Endothelial cell of umbilical vein (primary cell): ENCODE measurements around the gene MINK1. TPM values are rescaled to one million over a fixed set of nuclear protein-coding genes. Genes with fewer than 3 reads are reported as not detected.

Experiments
- BruUV-seq: library from RNA; stranded (reverse); fragments of 400-500 nt; replicated peaks from 2 replicates; lab custom pipeline; 2021; lab: Mats Ljungman, UMichigan
- CTCF ChIA-PET: fragments of 300-600, 350-600 bp; sonication (Branson Sonifier 250); formaldehyde crosslinking; loops from one replicate; lab custom pipeline; 2021; ENCODE audit warnings: antibody characterized with exemption, inconsistent platforms; lab: Charles Lee
- POLR2A ChIA-PET: fragments of 300-600, 350-600 bp; sonication (Branson Sonifier 250); formaldehyde crosslinking; loops from one replicate; lab custom pipeline; 2021; ENCODE audit warnings: antibody characterized with exemption, inconsistent platforms; lab: Charles Lee
- DNase-seq: peaks from one replicate; pipeline ENCODE4 v3.0.0-alpha.2; 2011; ENCODE audit warnings: low read depth, low spot score
- FAIRE-seq: peaks from 2 replicates; lab custom pipeline; 2011; peaks lifted over from hg19 to GRCh38; lab: Jason Lieb, UNC
- H2AFZ ChIP-seq: 2 replicates; pipeline ENCODE4 v1.6.0; 2012; ENCODE audit warnings: low read depth, low read length, control low read depth, inconsistent platforms
- H3K27ac ChIP-seq: 2 replicates; pipeline ENCODE4 v1.5.1; 2011; ENCODE audit warnings: low read depth, mild to moderate bottlenecking, control low read depth, low read length, moderate library complexity; ENCODE audit not compliant: insufficient read depth
- H3K27me3 ChIP-seq, 2 experiments: 2 replicates each; pipeline versions ENCODE4 v1.6.0 to v1.6.1; 2011; ENCODE audit warnings: low read length in 2 of 2, mixed read lengths in 1 of 2; ENCODE audit not compliant: control insufficient read depth in 2 of 2, insufficient read depth in 2 of 2
- H3K36me3 ChIP-seq, 2 experiments: 2 replicates in 1 of 2; 3 replicates in 1 of 2; pipeline ENCODE4 v1.5.1; 2011; ENCODE audit warnings: low read length in 2 of 2, mild to moderate bottlenecking in 1 of 2, moderate library complexity in 1 of 2; ENCODE audit not compliant: control insufficient read depth in 2 of 2, insufficient read depth in 2 of 2; ENCODE audit errors: extremely low read depth in 1 of 2
- H3K4me1 ChIP-seq: 3 replicates; pipeline ENCODE4 v1.5.1; 2011; ENCODE audit warnings: mild to moderate bottlenecking, low read length; ENCODE audit not compliant: control insufficient read depth, insufficient read depth; ENCODE audit errors: extremely low read depth
- H3K4me2 ChIP-seq: 2 replicates; pipeline ENCODE4 v1.6.1; 2011; ENCODE audit warnings: low read length, control low read depth, mixed read lengths; ENCODE audit not compliant: insufficient read depth
- H3K4me3 ChIP-seq, 3 experiments: fragments of 200-600 bp in 1 of 3; sonication (generic), shearing (Covaris generic) in 1 of 3; replicated peaks in 1 of 3; 2 replicates each; pipeline ENCODE4 v1.5.1; 2011 to 2016; ENCODE audit warnings: control low read depth in 3 of 3, low read length in 3 of 3, mild to moderate bottlenecking in 2 of 3, inconsistent platforms in 1 of 3, low read depth in 1 of 3, moderate library complexity in 1 of 3; ENCODE audit not compliant: insufficient read depth in 1 of 3
- H3K79me2 ChIP-seq: 2 replicates; pipeline ENCODE4 v1.6.0; 2012; ENCODE audit warnings: low read length, inconsistent platforms; ENCODE audit not compliant: control insufficient read depth, insufficient read depth
- H3K9ac ChIP-seq: replicated peaks from 2 replicates; pipeline ENCODE3; 2011; ENCODE audit warnings: low read length, control low read depth; ENCODE audit not compliant: insufficient read depth; ENCODE audit errors: extremely low read depth
- H3K9me1 ChIP-seq: replicated peaks from 3 replicates; pipeline ENCODE4 v1.6.0; 2011; ENCODE audit warnings: mild to moderate bottlenecking, low read length; ENCODE audit not compliant: control insufficient read depth, insufficient read depth; ENCODE audit errors: extremely low read depth
- H3K9me3 ChIP-seq: replicated peaks from 2 replicates; pipeline ENCODE4 v1.5.1; 2012; ENCODE audit warnings: low read length, inconsistent platforms; ENCODE audit not compliant: control insufficient read depth, insufficient read depth
- H4K20me1 ChIP-seq: replicated peaks from 2 replicates; pipeline ENCODE3; 2011; ENCODE audit warnings: mild to moderate bottlenecking, low read length; ENCODE audit not compliant: control insufficient read depth, insufficient read depth; ENCODE audit errors: extremely low read depth
- EZH2 ChIP-seq: IDR thresholded peaks from 2 replicates; pipeline ENCODE4 v1.6.1; 2012; ENCODE audit warnings: borderline replicate concordance, low read depth, mild to moderate bottlenecking, moderate library complexity, low read length, inconsistent platforms; ENCODE audit not compliant: severe bottlenecking
- FOS ChIP-seq: IDR thresholded peaks from 2 replicates; pipeline ENCODE4 v1.6.1; 2011; ENCODE audit warnings: mild to moderate bottlenecking, low read length, moderate library complexity, borderline replicate concordance; ENCODE audit not compliant: insufficient read depth
- GATA2 ChIP-seq: IDR thresholded peaks from 2 replicates; pipeline ENCODE4 v1.7.0; 2011; ENCODE audit warnings: low read depth, mild to moderate bottlenecking, moderate library complexity, mixed read lengths, low read length; ENCODE audit not compliant: insufficient read length, insufficient read depth
- JUN ChIP-seq: IDR thresholded peaks from 2 replicates; pipeline ENCODE4 v1.6.1; 2011; ENCODE audit warnings: borderline replicate concordance, low read depth; ENCODE audit not compliant: insufficient read length, insufficient read depth
- POLR2A ChIP-seq: IDR thresholded peaks from 2 replicates; pipeline ENCODE4 v1.6.1; 2012; ENCODE audit warnings: low read depth, mild to moderate bottlenecking, control low read depth, low read length
- POLR2AphosphoS5 ChIP-seq: IDR thresholded peaks from 2 replicates; pipeline ENCODE4 v1.6.1; 2012; ENCODE audit warnings: low read depth, mild to moderate bottlenecking, control low read depth, low read length, moderate library complexity; ENCODE audit not compliant: insufficient read depth
- dilution Hi-C: fragments of 300-500 bp; cut with MboI; formaldehyde crosslinking; loops from one replicate; pipeline ENCODE4 v1.15.0; 2019; ENCODE audit warnings: low sequenced_read_pairs; ENCODE audit not compliant: extremely low pct_ligation_motif_present
- intact Hi-C: fragments of 100-400 bp; cut with micrococcal nuclease; formaldehyde crosslinking; loops from one replicate; pipeline ENCODE4 v1.10.0; 2022
- polyA plus RNA-seq, 4 experiments: library from polyadenylated mRNA; depleted of rRNA in 3 of 4; stranded (reverse) in 3 of 4; unstranded in 1 of 4; fragments of >200 nt; gene quantifications; 2 replicates each; pipeline versions ENCODE4 v1.2.1 to v1.2.3, GENCODE V29; 2011 to 2012; ENCODE audit warnings: missing spikeins in 1 of 4
- total RNA-seq: library from RNA; stranded (reverse); gene quantifications from 2 replicates; pipeline ENCODE4 v1.2.3, GENCODE V29; 2021
- TF ChIP-seq, protein P1 (sequence below), 2 donors: IDR thresholded peaks; 1 replicate in 1 of 2; 2 replicates in 1 of 2; pipeline ENCODE4 v1.5.1; 2011; ENCODE audit warnings: low read length in 2 of 2, mild to moderate bottlenecking in 2 of 2, moderate library complexity in 2 of 2, control low read depth in 1 of 2, inconsistent platforms in 1 of 2, low read depth in 1 of 2; ENCODE audit not compliant: insufficient read depth in 1 of 2; ENCODE audit errors: extremely low read depth in 1 of 2
- TF ChIP-seq, protein P2 (sequence below): IDR thresholded peaks from 2 replicates; pipeline ENCODE4 v1.6.1; 2011; ENCODE audit not compliant: insufficient read depth, insufficient read length

The MINK1 gene
- total and polyA plus RNA-seq, 2 donors (not counting 3 experiments of a cell fraction or from before 2014, with no cell fraction given), result 53.6 to 89.4 TPM

DNA sequence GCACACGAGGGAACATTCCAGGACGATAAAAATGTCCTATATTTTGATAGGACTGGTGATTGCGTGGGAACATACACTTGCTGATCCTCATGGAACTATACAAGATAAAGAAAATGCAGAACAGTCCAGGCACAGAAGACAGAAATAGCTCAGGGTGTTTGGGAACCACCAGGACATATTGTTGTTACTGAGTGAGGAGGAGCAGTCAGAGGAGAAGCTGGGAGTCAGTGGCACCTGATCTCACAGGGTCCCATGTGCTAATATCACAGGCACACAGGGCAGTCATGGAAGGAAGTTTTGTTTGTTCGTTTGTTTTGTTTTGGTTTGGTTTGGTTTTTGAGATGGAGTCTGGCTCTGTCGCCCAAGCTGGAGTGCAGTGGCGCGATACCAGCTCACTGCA is 20.4 kb upstream of the MINK1 start:
- no peaks in the 10 kb centered on the region for H4K20me1 ChIP-seq
- peaks cover 7 to 18% of the 10 kb centered on the region in 2 experiments for H3K36me3 ChIP-seq
- BruUV-seq, result no TSS peak
- H3K79me2 ChIP-seq, result no peaks in the 10 kb centered on the region
- FAIRE-seq (no peak), DNase-seq (no peak)
- no peak overlapping the region for H3K4me3 ChIP-seq
- dilution Hi-C loops (no loop called here), intact Hi-C loops (no loop called here)
- ChIA-PET CTCF (interaction anchor here (1.1 kb wide), 1 partner anchor 22 kb away, joined by 4 read pairs; no protein-coding TSS in a partner anchor), POLR2A (interaction anchor here (0.7 kb wide), 1 partner anchor 154 kb away, joined by 7 read pairs; no protein-coding TSS in a partner anchor)
- no peak for TF ChIP-seq FOS
- TF ChIP-seq, protein P1, sequence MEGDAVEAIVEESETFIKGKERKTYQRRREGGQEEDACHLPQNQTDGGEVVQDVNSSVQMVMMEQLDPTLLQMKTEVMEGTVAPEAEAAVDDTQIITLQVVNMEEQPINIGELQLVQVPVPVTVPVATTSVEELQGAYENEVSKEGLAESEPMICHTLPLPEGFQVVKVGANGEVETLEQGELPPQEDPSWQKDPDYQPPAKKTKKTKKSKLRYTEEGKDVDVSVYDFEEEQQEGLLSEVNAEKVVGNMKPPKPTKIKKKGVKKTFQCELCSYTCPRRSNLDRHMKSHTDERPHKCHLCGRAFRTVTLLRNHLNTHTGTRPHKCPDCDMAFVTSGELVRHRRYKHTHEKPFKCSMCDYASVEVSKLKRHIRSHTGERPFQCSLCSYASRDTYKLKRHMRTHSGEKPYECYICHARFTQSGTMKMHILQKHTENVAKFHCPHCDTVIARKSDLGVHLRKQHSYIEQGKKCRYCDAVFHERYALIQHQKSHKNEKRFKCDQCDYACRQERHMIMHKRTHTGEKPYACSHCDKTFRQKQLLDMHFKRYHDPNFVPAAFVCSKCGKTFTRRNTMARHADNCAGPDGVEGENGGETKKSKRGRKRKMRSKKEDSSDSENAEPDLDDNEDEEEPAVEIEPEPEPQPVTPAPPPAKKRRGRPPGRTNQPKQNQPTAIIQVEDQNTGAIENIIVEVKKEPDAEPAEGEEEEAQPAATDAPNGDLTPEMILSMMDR (IDR thresholded peaks at IDR 0.05; ENCODE audit: extremely low read depth in 1 of 2, insufficient read depth in 1 of 2, low read depth in 1 of 2, low read length in 2 of 2), result no peak
- TF ChIP-seq POLR2AphosphoS5, result no peak
- no peak for TF ChIP-seq JUN
- no peak for TF ChIP-seq GATA2
- TF ChIP-seq POLR2A, result no peak
- TF ChIP-seq EZH2, result no peak
- TF ChIP-seq, protein P2, sequence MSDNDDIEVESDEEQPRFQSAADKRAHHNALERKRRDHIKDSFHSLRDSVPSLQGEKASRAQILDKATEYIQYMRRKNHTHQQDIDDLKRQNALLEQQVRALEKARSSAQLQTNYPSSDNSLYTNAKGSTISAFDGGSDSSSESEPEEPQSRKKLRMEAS, result no peak
- H3K9me3 ChIP-seq, result no peaks in the 10 kb centered on the region
- H3K4me1 ChIP-seq, result peaks cover 2% of the 10 kb centered on the region
- no peaks in the 10 kb centered on the region for H3K27me3 ChIP-seq
- H3K9ac ChIP-seq, result no peak overlapping the region
- H3K27ac ChIP-seq, result no peak overlapping the region
- H3K4me2 ChIP-seq, result no peak overlapping the region
- no peaks in the 10 kb centered on the region for H3K9me1 ChIP-seq
- no peak overlapping the region for H2AFZ ChIP-seq
